HCT116 (cell line): ENCODE measurements around the gene SMARCA4. TPM values are rescaled to one million over a fixed set of nuclear protein-coding genes. Genes with fewer than 3 reads are reported as not detected.

ENCODE experiments used
- ATAC-seq: fragments of 200-7000 bp; cut with Tn5 transposase; 2 replicates; pipeline ENCODE4 v1.9.1; 2020; ENCODE audit warnings: mild to moderate bottlenecking, moderate library complexity
- BruUV-seq: library from RNA; stranded (reverse); fragments of 400-500 nt; replicated peaks from 2 replicates; lab custom pipeline; 2021; lab: Mats Ljungman, UMichigan
- CTCF ChIA-PET: fragments of 300-600 bp; sonication (Branson Sonifier 250); formaldehyde crosslinking; loops from one replicate; lab custom pipeline; 2021; ENCODE audit warnings: antibody characterized with exemption; lab: Charles Lee
- POLR2A ChIA-PET: fragments of 300-600, 350-600 bp; sonication (Branson Sonifier 250); formaldehyde crosslinking; loops from one replicate; lab custom pipeline; 2021; ENCODE audit warnings: antibody characterized with exemption; lab: Charles Lee
- RAD21 ChIA-PET, 2 experiments: fragments of 300-600 bp; sonication (Branson Sonifier 250); formaldehyde crosslinking; loops; one replicate each; lab custom pipeline; 2023; ENCODE audit warnings: low total read pairs in 2 of 2; ENCODE audit not compliant: uncharacterized antibody in 2 of 2, unreplicated experiment in 2 of 2, low non-redundant PET in 1 of 2; lab: Charles Lee
- DNase-seq: peaks from one replicate; pipeline ENCODE4 v3.0.0-alpha.2; 2010; ENCODE audit warnings: low read depth, low spot score
- H2AFZ ChIP-seq: fragments of 200-600 bp; shearing (Covaris generic), sonication (generic); 2 replicates; pipeline ENCODE4 v1.6.1; 2017; ENCODE audit warnings: low read depth, mixed run types, mixed read lengths, antibody characterized with exemption, low read length; ENCODE audit not compliant: poor library complexity, severe bottlenecking
- H3K27ac ChIP-seq: 2 replicates; pipeline ENCODE4 v1.5.1; 2012; ENCODE audit warnings: low read depth, low read length
- H3K27me3 ChIP-seq: fragments of 200-600 bp; sonication (generic); 2 replicates; pipeline ENCODE4 v1.6.1; 2016; ENCODE audit warnings: mixed run types, low read length, mixed read lengths; ENCODE audit not compliant: insufficient read depth
- H3K36me3 ChIP-seq, 2 experiments: fragments of 200-500 bp in 1 of 2; fragments of 200-600 bp in 1 of 2; sonication (Bioruptor generic) in 1 of 2; sonication (generic) in 1 of 2; 2 replicates each; pipeline versions ENCODE4 v1.5.1 to v1.6.1; 2014 to 2016; ENCODE audit warnings: low read length in 2 of 2, inconsistent platforms in 1 of 2, mixed read lengths in 1 of 2, mixed run types in 1 of 2; ENCODE audit not compliant: insufficient read depth in 2 of 2, control insufficient read depth in 1 of 2
- H3K4me1 ChIP-seq, 2 experiments: fragments of 200-600 bp in 1 of 2; sonication (generic) in 1 of 2; 2 replicates each; pipeline versions ENCODE4 v1.5.1 to v1.6.1; 2012 to 2017; ENCODE audit warnings: low read length in 2 of 2, inconsistent platforms in 1 of 2, mild to moderate bottlenecking in 1 of 2, mixed read lengths in 1 of 2, mixed run types in 1 of 2, moderate library complexity in 1 of 2; ENCODE audit not compliant: insufficient read depth in 2 of 2, control insufficient read depth in 1 of 2
- H3K4me2 ChIP-seq: fragments of 200-600 bp; sonication (generic); 2 replicates; pipeline ENCODE4 v1.6.1; 2017; ENCODE audit warnings: mixed run types, low read length, mixed read lengths
- H3K4me3 ChIP-seq, 2 experiments: fragments of 200-600 bp in 1 of 2; sonication (generic) in 1 of 2; replicated peaks in 1 of 2; 2 replicates each; pipeline ENCODE4 v1.5.1; 2011 to 2016; ENCODE audit warnings: low read length in 2 of 2, control low read depth in 1 of 2, low read depth in 1 of 2, mild to moderate bottlenecking in 1 of 2, mixed read lengths in 1 of 2, mixed run types in 1 of 2
- H3K79me2 ChIP-seq: fragments of 200-600 bp; sonication (generic); 2 replicates; pipeline ENCODE4 v1.6.1; 2017; ENCODE audit warnings: mild to moderate bottlenecking, mixed run types, low read length, moderate library complexity, mixed read lengths; ENCODE audit not compliant: insufficient read depth
- H3K9ac ChIP-seq: fragments of 200-600 bp; sonication (generic); 2 replicates; pipeline ENCODE4 v1.6.1; 2016; ENCODE audit warnings: low read length, mixed read lengths
- H3K9me2 ChIP-seq: fragments of 200-600 bp; sonication (generic), shearing (Covaris generic); 2 replicates; pipeline ENCODE4 v1.6.1; 2017; ENCODE audit warnings: mixed run types, mild to moderate bottlenecking, moderate library complexity; ENCODE audit not compliant: insufficient read depth
- H3K9me3 ChIP-seq, 2 experiments: fragments of 200-500 bp in 1 of 2; fragments of 200-600 bp in 1 of 2; sonication (Bioruptor generic) in 1 of 2; sonication (generic) in 1 of 2; 2 replicates each; pipeline ENCODE4 v1.6.1; 2014 to 2017; ENCODE audit warnings: low read length in 2 of 2, mixed read lengths in 2 of 2, inconsistent platforms in 1 of 2, low read depth in 1 of 2, mild to moderate bottlenecking in 1 of 2, mixed run types in 1 of 2, moderate library complexity in 1 of 2; ENCODE audit not compliant: control insufficient read depth in 1 of 2, insufficient read depth in 1 of 2
- H4K20me1 ChIP-seq: fragments of 200-600 bp; sonication (generic), shearing (Covaris generic); 2 replicates; pipeline ENCODE4 v1.6.1; 2017; ENCODE audit warnings: mixed run types, mild to moderate bottlenecking, moderate library complexity; ENCODE audit not compliant: insufficient read depth
- FOSL1 ChIP-seq: IDR thresholded peaks from 2 replicates; pipeline ENCODE4 v1.6.1; 2012; ENCODE audit warnings: low read depth
- POLR2A ChIP-seq: IDR thresholded peaks from 2 replicates; pipeline ENCODE4 v1.7.0; 2011; ENCODE audit warnings: borderline replicate concordance; ENCODE audit not compliant: insufficient read depth, insufficient read length; ENCODE audit errors: extremely low read depth
- POLR2AphosphoS5 ChIP-seq: IDR thresholded peaks from 2 replicates; pipeline ENCODE4 v1.6.1; 2011; ENCODE audit warnings: mild to moderate bottlenecking, low read depth, low read length, moderate library complexity
- RAD21 ChIP-seq: IDR thresholded peaks from 2 replicates; pipeline ENCODE4 v1.6.1; 2012; ENCODE audit warnings: low read depth, mild to moderate bottlenecking
- SIN3A ChIP-seq: IDR thresholded peaks from 2 replicates; pipeline ENCODE4 v1.6.1; 2012; ENCODE audit warnings: low read depth
- intact Hi-C: fragments of 100-400 bp; cut with micrococcal nuclease; formaldehyde crosslinking; loops from 2 replicates; pipeline ENCODE4 v1.10.0; 2022
- total RNA-seq: library from RNA; stranded (reverse); gene quantifications from one replicate; pipeline ENCODE4 v1.2.1, GENCODE V29; 2021; ENCODE audit not compliant: unreplicated experiment
- TF ChIP-seq, protein P1 (sequence below): IDR thresholded peaks from 2 replicates; pipeline ENCODE4 v1.6.1; 2011; ENCODE audit warnings: mild to moderate bottlenecking, low read length, moderate library complexity; ENCODE audit not compliant: insufficient replicate concordance; ENCODE audit errors: extremely low read depth

SMARCA4 gene
- total RNA-seq, 1 experiment from 2014 or later, result 116 TPM

DNA sequence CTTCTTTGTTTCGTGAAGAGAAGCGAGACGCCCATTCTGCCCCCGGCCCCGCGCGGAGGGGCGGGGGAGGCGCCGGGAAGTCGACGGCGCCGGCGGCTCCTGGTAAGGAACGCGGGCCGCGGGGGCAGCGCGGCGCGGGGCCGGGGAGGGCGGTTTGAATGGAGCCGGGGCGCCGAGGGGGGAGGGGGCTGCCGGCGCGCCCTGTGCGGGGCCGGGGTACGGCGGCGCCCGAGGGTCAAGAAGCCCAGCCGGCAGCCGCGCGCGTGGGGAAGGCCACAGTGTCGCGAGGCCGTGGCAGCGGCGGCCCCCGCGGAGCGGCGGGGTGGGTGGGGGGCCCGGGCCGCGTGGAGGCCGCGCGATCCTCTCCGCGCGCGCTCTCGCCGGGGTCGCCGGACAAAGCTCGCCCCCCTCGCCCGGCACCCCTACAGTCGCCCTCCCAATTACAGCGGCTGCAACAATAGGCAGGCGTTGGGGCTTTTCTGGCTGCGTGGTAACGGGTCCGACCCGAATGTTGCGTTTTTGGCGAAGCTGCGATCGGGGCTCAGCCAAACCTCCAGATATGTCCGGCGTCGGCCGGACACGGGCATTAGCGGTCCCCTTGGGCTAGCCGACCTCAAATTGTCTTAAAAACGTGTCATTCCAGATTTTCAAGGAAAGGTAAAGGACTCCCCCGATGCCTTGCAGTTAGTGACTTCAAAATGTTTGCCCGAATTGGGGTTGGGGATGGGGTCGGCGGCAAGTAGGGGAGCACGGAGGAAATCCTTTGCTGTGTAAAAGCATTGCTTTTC, 437 bp downstream of the SMARCA4 start:
- no peak overlapping the region for H2AFZ ChIP-seq
- intact Hi-C loops, result no loop called here
- H3K79me2 ChIP-seq, result peaks cover 50% of the 10 kb centered on the region
- peaks cover 3 to 6% of the 10 kb centered on the region in 2 experiments; a peak in 2 of 4 replicates for H3K36me3 ChIP-seq
- no peaks in the 10 kb centered on the region for H3K9me3 ChIP-seq
- peaks cover 14 to 39% of the 10 kb centered on the region in 2 experiments; a peak in 3 of 4 replicates for H3K4me1 ChIP-seq
- peak overlapping the region; percentile 74 for H3K27ac ChIP-seq
- peak overlapping the region; percentile 80 for H3K4me2 ChIP-seq
- RAD21 ChIA-PET, result no interaction called here
- ATAC-seq (peak; percentile 49), DNase-seq (no peak)
- peaks cover 9% of the 10 kb centered on the region; the same call in 1 of the 2 replicates for H4K20me1 ChIP-seq
- H3K4me3 ChIP-seq, result peak overlapping the region; percentile 66 to 83
- TF ChIP-seq RAD21 (no peak), SIN3A (no peak), POLR2A (no peak), POLR2AphosphoS5 (0 out of 2 replicates have a peak, but pooled peaks have one; percentile 4), FOSL1 (no peak)
- TF ChIP-seq, protein P1, sequence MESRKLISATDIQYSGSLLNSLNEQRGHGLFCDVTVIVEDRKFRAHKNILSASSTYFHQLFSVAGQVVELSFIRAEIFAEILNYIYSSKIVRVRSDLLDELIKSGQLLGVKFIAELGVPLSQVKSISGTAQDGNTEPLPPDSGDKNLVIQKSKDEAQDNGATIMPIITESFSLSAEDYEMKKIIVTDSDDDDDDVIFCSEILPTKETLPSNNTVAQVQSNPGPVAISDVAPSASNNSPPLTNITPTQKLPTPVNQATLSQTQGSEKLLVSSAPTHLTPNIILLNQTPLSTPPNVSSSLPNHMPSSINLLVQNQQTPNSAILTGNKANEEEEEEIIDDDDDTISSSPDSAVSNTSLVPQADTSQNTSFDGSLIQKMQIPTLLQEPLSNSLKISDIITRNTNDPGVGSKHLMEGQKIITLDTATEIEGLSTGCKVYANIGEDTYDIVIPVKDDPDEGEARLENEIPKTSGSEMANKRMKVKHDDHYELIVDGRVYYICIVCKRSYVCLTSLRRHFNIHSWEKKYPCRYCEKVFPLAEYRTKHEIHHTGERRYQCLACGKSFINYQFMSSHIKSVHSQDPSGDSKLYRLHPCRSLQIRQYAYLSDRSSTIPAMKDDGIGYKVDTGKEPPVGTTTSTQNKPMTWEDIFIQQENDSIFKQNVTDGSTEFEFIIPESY, result no peak
- BruUV-seq, result no TSS peak
- peak overlapping the region; percentile 89 for H3K9ac ChIP-seq
- no peaks in the 10 kb centered on the region for H3K9me2 ChIP-seq
- POLR2A ChIA-PET, result interaction anchor here (0.6 to 1.1 kb wide), 2 partner anchors 19 to 22 kb away, joined by 3 to 7 read pairs; no protein-coding TSS in a partner anchor
- CTCF ChIA-PET, result interaction anchor here (0.6 kb wide), 1 partner anchor 522 kb away, joined by 3 read pairs; no protein-coding TSS in a partner anchor
- no peaks in the 10 kb centered on the region for H3K27me3 ChIP-seq
